GM23338 (cell line): ENCODE data around the gene C2orf72. TPM values are rescaled to one million over a fixed set of nuclear protein-coding genes. Genes with fewer than 3 reads are reported as not detected.

Experiments
- ATAC-seq: fragments of 200-7000 bp; cut with Tn5 transposase; 3 replicates; pipeline ENCODE4 v1.9.1; 2020
- DNase-seq: peaks from one replicate; pipeline ENCODE4 v3.0.0-alpha.2; 2015; ENCODE audit warnings: low spot score
- H2AFZ ChIP-seq: fragments of 200-600 bp; sonication (generic); 2 replicates; pipeline ENCODE4 v1.8.0; 2016; ENCODE audit warnings: antibody characterized with exemption, mild to moderate bottlenecking, moderate library complexity
- H3F3A ChIP-seq: fragments of 200-600 bp; sonication (generic); replicated peaks from 2 replicates; pipeline ENCODE4 v1.8.0; 2017; ENCODE audit warnings: antibody characterized with exemption, mixed run types, low read depth
- H3K27ac ChIP-seq: fragments of 200-600 bp; sonication (generic); 2 replicates; pipeline ENCODE4 v1.6.1; 2016; ENCODE audit warnings: low read depth
- H3K27me3 ChIP-seq: fragments of 200-600 bp; sonication (generic); 2 replicates; pipeline ENCODE4 v1.8.0; 2016; ENCODE audit warnings: mild to moderate bottlenecking, mixed run types, moderate library complexity; ENCODE audit not compliant: insufficient read depth
- H3K36me3 ChIP-seq: fragments of 200-600 bp; sonication (generic); 2 replicates; pipeline ENCODE4 v1.8.0; 2016; ENCODE audit warnings: mild to moderate bottlenecking; ENCODE audit not compliant: insufficient read depth
- H3K4me1 ChIP-seq: fragments of 200-600 bp; sonication (generic); 2 replicates; pipeline ENCODE4 v1.8.0; 2016; ENCODE audit warnings: mild to moderate bottlenecking, moderate library complexity; ENCODE audit not compliant: insufficient read depth
- H3K4me2 ChIP-seq: fragments of 200-600 bp; sonication (generic); 2 replicates; pipeline ENCODE4 v1.7.1; 2017; ENCODE audit warnings: mixed run types
- H3K4me3 ChIP-seq: fragments of 200-600 bp; sonication (generic); 2 replicates; pipeline ENCODE4 v1.6.1; 2016; ENCODE audit warnings: mixed run types
- H3K79me2 ChIP-seq: fragments of 200-600 bp; sonication (generic); replicated peaks from 2 replicates; pipeline ENCODE4 v1.8.0; 2017; ENCODE audit warnings: mild to moderate bottlenecking; ENCODE audit not compliant: insufficient read depth
- H3K9me2 ChIP-seq: fragments of 200-600 bp; sonication (generic); 2 replicates; pipeline ENCODE4 v1.8.0; 2017; ENCODE audit not compliant: insufficient read depth
- H4K20me1 ChIP-seq: fragments of 200-600 bp; sonication (generic); replicated peaks from 2 replicates; pipeline ENCODE4 v1.8.0; 2017; ENCODE audit warnings: mild to moderate bottlenecking; ENCODE audit not compliant: insufficient read depth
- H3K27ac Mint-ChIP-seq: 2 replicates; pipeline ENCODE4 v1.8.0; 2020; ENCODE audit warnings: inconsistent platforms, mild to moderate bottlenecking, moderate library complexity, mixed read lengths
- H3K27me3 Mint-ChIP-seq: 3 replicates; pipeline ENCODE4 v1.8.0; 2022; ENCODE audit warnings: low read depth, mild to moderate bottlenecking, moderate library complexity, mixed read lengths, inconsistent platforms; ENCODE audit not compliant: insufficient read depth, poor library complexity
- H3K36me3 Mint-ChIP-seq: 3 replicates; pipeline ENCODE4 v1.8.0; 2021; ENCODE audit warnings: low read depth, mild to moderate bottlenecking, inconsistent platforms, moderate library complexity, mixed read lengths
- H3K4me1 Mint-ChIP-seq: 3 replicates; pipeline ENCODE4 v1.8.0; 2020; ENCODE audit warnings: mild to moderate bottlenecking, inconsistent platforms, mixed read lengths
- H3K4me3 Mint-ChIP-seq: 3 replicates; pipeline ENCODE4 v1.8.0; 2021; ENCODE audit warnings: moderate library complexity, mild to moderate bottlenecking, inconsistent platforms, mixed read lengths
- H3K9me3 Mint-ChIP-seq: 3 replicates; pipeline ENCODE4 v1.8.0; 2020; ENCODE audit warnings: moderate library complexity, mild to moderate bottlenecking, inconsistent platforms, mixed read lengths
- CREB1 ChIP-seq: fragments of 250-450 bp; sonication (Bioruptor Pico); IDR thresholded peaks from 2 replicates; pipeline ENCODE4 v1.5.0; 2020; ENCODE audit warnings: low read depth, mild to moderate bottlenecking, moderate library complexity
- EZH2 ChIP-seq: fragments of 200-600 bp; sonication (generic); IDR thresholded peaks from one replicate; pipeline ENCODE4 v1.8.0; 2017; ENCODE audit warnings: antibody characterized with exemption, mild to moderate bottlenecking, low read depth; ENCODE audit not compliant: unreplicated experiment
- EZH2phosphoT487 ChIP-seq: fragments of 200-600 bp; sonication (generic); IDR thresholded peaks from one replicate; pipeline ENCODE4 v1.8.1; 2018; ENCODE audit warnings: antibody characterized with exemption; ENCODE audit not compliant: unreplicated experiment
- JUNB ChIP-seq: IDR thresholded peaks from one replicate; pipeline ENCODE4 v1.6.1; 2016; ENCODE audit warnings: antibody characterized with exemption; ENCODE audit not compliant: unreplicated experiment
- NANOG ChIP-seq: IDR thresholded peaks from 2 replicates; pipeline ENCODE4 v1.6.1; 2016; ENCODE audit warnings: antibody characterized with exemption, borderline replicate concordance
- POLR2AphosphoS5 ChIP-seq: IDR thresholded peaks from 2 replicates; pipeline ENCODE4 v1.6.1; 2016; ENCODE audit warnings: antibody characterized with exemption, low read depth
- STAT1 ChIP-seq: IDR thresholded peaks from one replicate; pipeline ENCODE4 v1.6.1; 2016; ENCODE audit warnings: antibody characterized with exemption; ENCODE audit not compliant: unreplicated experiment
- ZNF114 ChIP-seq: fragments of 250-450 bp; sonication (Bioruptor Pico); IDR thresholded peaks from 2 replicates; pipeline ENCODE4 v1.5.0; 2020; ENCODE audit warnings: mild to moderate bottlenecking, moderate library complexity
- ZNF331 ChIP-seq: fragments of 250-450 bp; sonication (Bioruptor Pico); IDR thresholded peaks from 2 replicates; pipeline ENCODE4 v1.5.0; 2020; ENCODE audit warnings: low read depth, mild to moderate bottlenecking, moderate library complexity
- polyA plus RNA-seq: library from polyadenylated mRNA; unstranded; fragments of >200 nt; fragmentation: Nextera tagmentation; extraction: Ambion mirVana; gene quantifications from 2 replicates; pipeline ENCODE4 v1.2.1, GENCODE V29; 2016
- total RNA-seq: library from RNA; depleted of rRNA; stranded (reverse); fragments of >200 nt; shearing (Covaris generic); gene quantifications from 2 replicates; pipeline ENCODE4 v1.2.3, GENCODE V29; 2014
- TF ChIP-seq, protein P1 (sequence below): IDR thresholded peaks from 2 replicates; pipeline ENCODE4 v1.6.1; 2016; ENCODE audit warnings: antibody characterized with exemption
- TF ChIP-seq, protein P2 (sequence below): IDR thresholded peaks from one replicate; pipeline ENCODE4 v1.6.1; 2018; ENCODE audit warnings: antibody characterized with exemption; ENCODE audit not compliant: unreplicated experiment
- TF ChIP-seq, protein P3 (sequence below), 2 experiments: fragments of 200-600 bp in 1 of 2; sonication (generic) in 1 of 2; conservative IDR thresholded peaks; 2 replicates each; pipeline versions ENCODE4 v1.5.1 to v1.6.1; 2016 to 2017; ENCODE audit warnings: antibody characterized with exemption in 2 of 2, low read depth in 2 of 2, mild to moderate bottlenecking in 2 of 2, moderate library complexity in 1 of 2

The C2orf72 gene
- total and polyA plus RNA-seq, 2 experiments from 2014 or later, result 0.37 to 1.4 TPM

DNA sequence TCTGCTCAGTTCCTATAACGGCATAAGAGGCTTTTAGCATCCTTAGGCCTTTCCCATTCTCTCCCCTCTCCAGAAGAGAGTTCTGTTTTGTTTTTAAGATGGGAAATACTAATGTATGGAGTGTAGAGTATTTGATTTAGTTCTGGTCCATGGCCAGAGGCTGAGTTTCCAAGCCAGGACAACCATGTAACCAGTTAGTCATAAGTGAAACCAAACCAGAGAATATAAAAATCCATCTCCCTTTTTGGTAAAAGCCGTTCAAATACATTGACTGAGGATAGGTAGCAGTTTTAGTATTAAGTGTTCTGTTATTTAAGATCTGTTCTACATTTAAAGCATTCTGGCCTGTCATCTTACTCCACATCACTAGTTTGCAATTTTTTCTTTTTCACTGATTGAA, 22.4 kb downstream of the C2orf72 start:
- TF ChIP-seq JUNB, result no peak
- no peak for TF ChIP-seq ZNF114 (CRISPR knock-in tag)
- no peak for TF ChIP-seq CREB1
- no peak for TF ChIP-seq EZH2phosphoT487
- no peak for TF ChIP-seq STAT1
- TF ChIP-seq POLR2AphosphoS5, result no peak
- TF ChIP-seq EZH2, result no peak
- TF ChIP-seq, protein P1, sequence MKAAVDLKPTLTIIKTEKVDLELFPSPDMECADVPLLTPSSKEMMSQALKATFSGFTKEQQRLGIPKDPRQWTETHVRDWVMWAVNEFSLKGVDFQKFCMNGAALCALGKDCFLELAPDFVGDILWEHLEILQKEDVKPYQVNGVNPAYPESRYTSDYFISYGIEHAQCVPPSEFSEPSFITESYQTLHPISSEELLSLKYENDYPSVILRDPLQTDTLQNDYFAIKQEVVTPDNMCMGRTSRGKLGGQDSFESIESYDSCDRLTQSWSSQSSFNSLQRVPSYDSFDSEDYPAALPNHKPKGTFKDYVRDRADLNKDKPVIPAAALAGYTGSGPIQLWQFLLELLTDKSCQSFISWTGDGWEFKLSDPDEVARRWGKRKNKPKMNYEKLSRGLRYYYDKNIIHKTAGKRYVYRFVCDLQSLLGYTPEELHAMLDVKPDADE, result no peak
- TF ChIP-seq NANOG, result no peak
- no peak for TF ChIP-seq ZNF331 (CRISPR knock-in tag)
- TF ChIP-seq, protein P2, sequence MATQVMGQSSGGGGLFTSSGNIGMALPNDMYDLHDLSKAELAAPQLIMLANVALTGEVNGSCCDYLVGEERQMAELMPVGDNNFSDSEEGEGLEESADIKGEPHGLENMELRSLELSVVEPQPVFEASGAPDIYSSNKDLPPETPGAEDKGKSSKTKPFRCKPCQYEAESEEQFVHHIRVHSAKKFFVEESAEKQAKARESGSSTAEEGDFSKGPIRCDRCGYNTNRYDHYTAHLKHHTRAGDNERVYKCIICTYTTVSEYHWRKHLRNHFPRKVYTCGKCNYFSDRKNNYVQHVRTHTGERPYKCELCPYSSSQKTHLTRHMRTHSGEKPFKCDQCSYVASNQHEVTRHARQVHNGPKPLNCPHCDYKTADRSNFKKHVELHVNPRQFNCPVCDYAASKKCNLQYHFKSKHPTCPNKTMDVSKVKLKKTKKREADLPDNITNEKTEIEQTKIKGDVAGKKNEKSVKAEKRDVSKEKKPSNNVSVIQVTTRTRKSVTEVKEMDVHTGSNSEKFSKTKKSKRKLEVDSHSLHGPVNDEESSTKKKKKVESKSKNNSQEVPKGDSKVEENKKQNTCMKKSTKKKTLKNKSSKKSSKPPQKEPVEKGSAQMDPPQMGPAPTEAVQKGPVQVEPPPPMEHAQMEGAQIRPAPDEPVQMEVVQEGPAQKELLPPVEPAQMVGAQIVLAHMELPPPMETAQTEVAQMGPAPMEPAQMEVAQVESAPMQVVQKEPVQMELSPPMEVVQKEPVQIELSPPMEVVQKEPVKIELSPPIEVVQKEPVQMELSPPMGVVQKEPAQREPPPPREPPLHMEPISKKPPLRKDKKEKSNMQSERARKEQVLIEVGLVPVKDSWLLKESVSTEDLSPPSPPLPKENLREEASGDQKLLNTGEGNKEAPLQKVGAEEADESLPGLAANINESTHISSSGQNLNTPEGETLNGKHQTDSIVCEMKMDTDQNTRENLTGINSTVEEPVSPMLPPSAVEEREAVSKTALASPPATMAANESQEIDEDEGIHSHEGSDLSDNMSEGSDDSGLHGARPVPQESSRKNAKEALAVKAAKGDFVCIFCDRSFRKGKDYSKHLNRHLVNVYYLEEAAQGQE, result no peak
- TF ChIP-seq, protein P3, sequence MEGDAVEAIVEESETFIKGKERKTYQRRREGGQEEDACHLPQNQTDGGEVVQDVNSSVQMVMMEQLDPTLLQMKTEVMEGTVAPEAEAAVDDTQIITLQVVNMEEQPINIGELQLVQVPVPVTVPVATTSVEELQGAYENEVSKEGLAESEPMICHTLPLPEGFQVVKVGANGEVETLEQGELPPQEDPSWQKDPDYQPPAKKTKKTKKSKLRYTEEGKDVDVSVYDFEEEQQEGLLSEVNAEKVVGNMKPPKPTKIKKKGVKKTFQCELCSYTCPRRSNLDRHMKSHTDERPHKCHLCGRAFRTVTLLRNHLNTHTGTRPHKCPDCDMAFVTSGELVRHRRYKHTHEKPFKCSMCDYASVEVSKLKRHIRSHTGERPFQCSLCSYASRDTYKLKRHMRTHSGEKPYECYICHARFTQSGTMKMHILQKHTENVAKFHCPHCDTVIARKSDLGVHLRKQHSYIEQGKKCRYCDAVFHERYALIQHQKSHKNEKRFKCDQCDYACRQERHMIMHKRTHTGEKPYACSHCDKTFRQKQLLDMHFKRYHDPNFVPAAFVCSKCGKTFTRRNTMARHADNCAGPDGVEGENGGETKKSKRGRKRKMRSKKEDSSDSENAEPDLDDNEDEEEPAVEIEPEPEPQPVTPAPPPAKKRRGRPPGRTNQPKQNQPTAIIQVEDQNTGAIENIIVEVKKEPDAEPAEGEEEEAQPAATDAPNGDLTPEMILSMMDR (conservative IDR thresholded peaks at IDR 0.05; ENCODE audit: low read depth in 2 of 2), result no peak
- no peak overlapping the region; the same call in 2 of the 3 replicates for H3K4me3 Mint-ChIP-seq
- Histone ChIP-seq H3K27me3 (no peaks in the 10 kb centered on the region; the same call in 1 of the 2 replicates), H3K27ac (no peak overlapping the region), H3K36me3 (peaks cover 30% of the 10 kb centered on the region), H3F3A (no peaks in the 10 kb centered on the region), H3K4me1 (peaks cover 15% of the 10 kb centered on the region), H4K20me1 (peaks cover 47% of the 10 kb centered on the region), H3K4me2 (no peak overlapping the region), H2AFZ (no peak overlapping the region), H3K79me2 (peaks cover 76% of the 10 kb centered on the region), H3K9me2 (no peaks in the 10 kb centered on the region), H3K4me3 (no peak overlapping the region)
- H3K9me3 Mint-ChIP-seq, result no peaks in the 10 kb centered on the region
- DNase-seq (no peak), ATAC-seq (no peak)
- peaks cover 18% of the 10 kb centered on the region for H3K4me1 Mint-ChIP-seq
- no peak overlapping the region for H3K27ac Mint-ChIP-seq
- H3K36me3 Mint-ChIP-seq, result peaks cover 38% of the 10 kb centered on the region
- H3K27me3 Mint-ChIP-seq, result no peaks in the 10 kb centered on the region
